ENCODE data around the gene RFTN1. TPM values are rescaled to one million over a fixed set of nuclear protein-coding genes. Genes with fewer than 3 reads are reported as not detected.

Gene RFTN1
- total and polyA plus RNA-seq, 2 of the 8 experiments (the other 6 are each of a cell fraction or from before 2014, with no cell fraction given) = 4.6 to 6.7 TPM

DNA sequence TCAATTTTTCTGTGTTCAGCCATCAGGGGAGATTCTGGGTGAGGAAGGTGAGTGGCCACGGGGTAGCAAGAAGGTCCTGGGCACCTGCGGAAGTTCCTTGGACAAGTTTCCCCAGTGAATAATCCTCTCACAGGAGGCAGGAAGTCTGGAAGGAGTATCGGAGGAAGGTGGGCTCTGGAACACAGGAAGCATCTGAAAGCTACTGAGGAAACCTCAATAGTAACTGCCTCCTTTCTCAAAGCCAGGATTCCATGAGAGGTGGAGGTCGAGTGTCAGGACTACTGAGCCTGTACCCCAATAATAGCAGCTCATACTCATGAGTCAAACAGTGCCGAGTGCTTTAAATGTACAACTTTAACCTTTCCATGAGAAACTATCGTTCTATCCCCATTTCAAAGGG lies 137.6 kb downstream of the RFTN1 start:
- 91% methylated on average over 6 of the region's 6 CpGs; no CpG with 5 or more reads in 1 of the 2 experiments for WGBS, 2 experiments (ENCODE audit: extremely low coverage in 1 of 2, insufficient coverage in 1 of 2, insufficient read length in 1 of 2, insufficient replicate concordance in 2 of 2, low coverage in 1 of 2, low lambda C conversion rate in 2 of 2, missing lambda C conversion rate in 1 of 2)
- no peaks in the 10 kb centered on the region for H4K20me1 ChIP-seq (replicated peaks in 1 of 2; ENCODE audit: control insufficient read depth in 1 of 2, insufficient read depth in 2 of 2, low read length in 2 of 2)
- no peak overlapping the region for H3K4me3 ChIP-seq (ENCODE audit: extremely low read depth in 1 of 4, insufficient read depth in 2 of 4, low read depth in 3 of 4, low read length in 4 of 4)
- H4K91ac ChIP-seq (replicated peaks; ENCODE audit: insufficient read length, low read length) = no peak overlapping the region
- H3K23me2 ChIP-seq (ENCODE audit: low read depth, low read length) = no peaks in the 10 kb centered on the region
- peaks cover 2 to 5% of the 10 kb centered on the region in 2 experiments; a peak in 3 of 4 replicates for H3K9me3 ChIP-seq (ENCODE audit: insufficient read depth in 2 of 2, low read depth in 1 of 2, low read length in 1 of 2)
- no peak overlapping the region for H3K56ac ChIP-seq (replicated peaks; ENCODE audit: insufficient read length, low read depth, low read length)
- no peak overlapping the region for H2BK12ac ChIP-seq (ENCODE audit: low read depth, low read length)
- no peaks in the 10 kb centered on the region; the same call in 1 of the 2 replicates for H3K79me1 ChIP-seq (ENCODE audit: low read depth, low read length)
- H2BK120ac ChIP-seq (replicated peaks; ENCODE audit: low read depth, low read length) = no peak overlapping the region
- H4K8ac ChIP-seq (ENCODE audit: extremely low read depth, insufficient read depth, low read length) = no peak overlapping the region
- POLR2A ChIA-PET (ENCODE audit: partially characterized antibody) = interaction anchor here (1.0 kb wide), 1 partner anchor 12 kb away, joined by 3 read pairs; no protein-coding TSS in a partner anchor
- no peak overlapping the region for H2BK15ac ChIP-seq (ENCODE audit: low read length)
- H3K14ac ChIP-seq (ENCODE audit: insufficient read length) = no peak overlapping the region
- H2BK5ac ChIP-seq (ENCODE audit: low read depth, low read length) = no peak overlapping the region
- H3K27me3 ChIP-seq (replicated peaks in 1 of 4; ENCODE audit: control insufficient read depth in 3 of 4, extremely low read depth in 1 of 4, insufficient read depth in 3 of 4, low read length in 3 of 4) = no peaks in the 10 kb centered on the region
- H3K4me2 ChIP-seq (ENCODE audit: insufficient read depth in 1 of 2, low read depth in 2 of 2, low read length in 2 of 2) = no peak overlapping the region
- no peak overlapping the region for H4K5ac ChIP-seq (ENCODE audit: insufficient read length, low read depth, low read length)
- H3K36me3 ChIP-seq (ENCODE audit: control insufficient read depth in 2 of 4, insufficient read depth in 4 of 4, low read length in 3 of 4) = no peaks in the 10 kb centered on the region
- FAIRE-seq (no peak), DNase-seq (ENCODE audit: low read depth in 1 of 2, low spot score in 2 of 2) (no peak)
- H3K9ac ChIP-seq (replicated peaks in 1 of 4; ENCODE audit: extremely low read depth in 1 of 4, low read depth in 3 of 4, low read length in 3 of 4) = no peak overlapping the region
- no peak overlapping the region for H2AK5ac ChIP-seq (ENCODE audit: low read depth, low read length)
- H3K79me2 ChIP-seq (ENCODE audit: control insufficient read depth in 1 of 2, insufficient read depth in 2 of 2, low read length in 2 of 2) = no peaks in the 10 kb centered on the region
- no peak overlapping the region for H3K23ac ChIP-seq (ENCODE audit: insufficient read length)
- CTCF ChIA-PET (ENCODE audit: partially characterized antibody) = interaction anchor here (1.1 to 1.5 kb wide), 2 partner anchors 9 kb away, joined by 4 to 7 read pairs; no protein-coding TSS in a partner anchor
- no peak overlapping the region for H2BK20ac ChIP-seq (ENCODE audit: low read length)
- no peak overlapping the region for H3K27ac ChIP-seq (ENCODE audit: low read depth, low read length)
- no peak overlapping the region for H3K18ac ChIP-seq (ENCODE audit: extremely low read depth, low read length)
- H3K4me1 ChIP-seq (replicated peaks in 1 of 4; ENCODE audit: control insufficient read depth in 3 of 4, insufficient read depth in 4 of 4, low read length in 3 of 4) = peaks cover 0 to 5% (median 1%) of the 10 kb centered on the region in 4 experiments; a peak in 4 of 7 replicates
- no peak for TF ChIP-seq TBP (IDR thresholded peaks at IDR 0.05; ENCODE audit: low read depth, low read length)
- TF ChIP-seq GABPA (IDR thresholded peaks at IDR 0.05; ENCODE audit: borderline replicate concordance, insufficient read depth, low read length) = no peak
- no peak overlapping the region for H3K4ac ChIP-seq (replicated peaks; ENCODE audit: insufficient read length, low read depth, low read length)
- H2AFZ ChIP-seq (ENCODE audit: low read length) = no peak overlapping the region

Measured in H1 (cell line).